Stimulated activated CD4-positive, alpha-beta T cell treated with anti-CD3 and anti-CD28 coated beads, Interleukin-2, amount 100 ng/mL, for 48 hours (primary cell): ENCODE data around the gene KLHL22.

Source experiments
- DNase-seq, 2 donors: peaks; one replicate each; pipeline ENCODE4 v3.0.0-alpha.2; 2020

KLHL22 gene

GRCh38 chr22:20442485-20443284 is 52.9 kb downstream of the KLHL22 start:
- no peak for DNase-seq

DNA sequence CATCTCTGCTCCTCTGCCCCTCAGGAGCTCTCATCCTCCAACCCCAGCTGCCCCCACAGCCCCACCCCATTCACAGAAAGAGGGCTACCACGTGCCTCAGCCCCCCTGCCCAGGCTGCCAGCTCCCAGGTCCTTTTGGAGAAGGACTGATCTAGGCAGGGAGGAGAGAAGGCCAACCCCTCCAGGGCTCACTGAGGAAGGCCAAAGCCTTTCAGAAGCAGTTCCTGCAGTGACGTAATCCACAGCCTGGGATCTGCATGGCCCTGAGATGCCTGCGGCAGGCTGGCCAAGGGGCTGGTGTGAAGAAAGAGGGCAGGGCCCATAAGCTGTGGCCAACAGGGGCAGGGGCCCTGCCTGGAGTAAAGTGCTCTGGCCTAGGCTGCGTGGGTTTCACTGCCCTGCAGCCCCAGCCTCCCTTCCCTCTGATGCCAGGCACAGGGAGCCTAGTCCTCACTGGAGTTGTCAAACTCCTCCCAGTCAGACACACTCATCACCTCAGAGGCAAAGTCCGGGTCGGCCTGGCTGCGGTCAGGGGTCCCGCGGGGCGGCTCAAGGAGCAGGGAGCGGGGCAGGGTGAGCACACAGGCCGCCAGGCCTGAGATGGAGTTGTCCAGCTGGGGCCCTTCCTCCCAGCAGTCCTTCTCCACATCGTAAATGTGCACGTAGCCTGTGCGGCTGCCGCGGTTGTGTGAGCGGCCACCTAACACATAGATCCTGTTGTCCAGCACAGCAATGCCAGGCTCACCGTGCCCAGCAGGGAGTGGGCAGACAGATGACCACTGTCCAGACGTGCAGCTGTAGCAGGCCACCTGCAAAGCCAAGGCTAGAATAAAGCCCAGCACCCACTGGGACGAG is 53.7 kb downstream of the KLHL22 start:
- DNase-seq, result no peak

- DNase-seq, result no peak
These were observed 54.7 kb downstream of the KLHL22 start for GRCh38 chr22:20440637-20441591.

GRCh38 chr22:20439928-20440575 is 55.5 kb downstream of the KLHL22 start:
- no peak for DNase-seq

DNA sequence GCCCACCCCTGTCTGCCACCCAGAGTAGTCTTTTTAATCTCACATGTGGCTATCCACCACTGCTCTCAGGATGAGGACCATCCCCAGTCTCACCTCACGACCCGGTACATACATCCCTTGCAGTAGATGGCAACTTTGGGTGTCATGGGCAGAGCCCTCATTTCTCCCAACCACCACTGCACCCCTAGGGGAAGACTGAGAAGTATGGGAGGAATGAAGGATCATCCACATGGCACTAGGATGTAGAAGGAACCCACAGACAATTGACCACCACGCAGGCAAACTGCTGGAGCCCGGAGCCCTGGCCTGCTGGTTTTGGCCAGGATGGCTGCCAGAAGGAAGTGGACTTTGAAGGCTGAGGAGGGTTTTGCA is 56.1 kb downstream of the KLHL22 start:
- DNase-seq, result no peak

DNA sequence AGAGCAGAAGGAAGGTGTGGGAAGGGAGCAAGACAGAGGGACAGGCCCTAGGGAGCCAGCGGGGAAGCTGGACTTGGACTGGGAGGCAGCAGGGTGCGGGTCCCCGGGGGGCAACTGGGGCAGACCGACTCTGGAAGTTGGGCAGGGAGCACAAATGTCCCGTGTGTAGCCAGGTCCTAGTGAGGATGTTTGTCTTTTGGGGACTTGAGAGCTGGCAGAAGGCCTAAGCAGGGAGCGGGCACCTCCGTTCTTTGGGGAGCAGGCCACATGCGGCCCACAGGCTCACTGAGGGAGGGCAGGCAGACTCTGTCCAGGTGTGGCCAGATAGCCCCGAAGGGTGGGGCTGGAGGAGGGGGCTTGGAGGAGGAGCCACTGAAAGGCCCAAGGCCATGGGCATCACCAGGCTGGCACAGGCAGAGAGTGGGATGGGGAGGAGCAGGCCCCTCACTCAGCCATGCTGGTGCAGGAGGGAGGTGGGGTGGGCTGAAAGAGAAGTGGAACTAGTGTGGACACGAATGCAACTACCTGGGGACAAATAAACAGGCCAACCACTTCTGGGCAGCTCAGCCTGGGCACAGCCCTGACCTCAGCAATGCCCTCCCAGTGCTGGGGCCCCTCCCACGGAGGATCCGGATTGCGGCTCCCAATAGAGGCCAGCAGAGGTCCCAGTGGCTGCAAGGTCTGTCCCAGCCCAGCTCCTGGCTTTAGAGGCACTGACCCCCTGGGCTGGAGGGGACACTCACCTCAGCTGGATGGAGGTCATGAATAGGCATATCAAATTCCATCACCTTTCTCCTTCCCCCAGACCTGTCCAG is 56.7 kb downstream of the KLHL22 start:
- no peak for DNase-seq

- DNase-seq, result no peak
These were observed 57.2 kb downstream of the KLHL22 start for GRCh38 chr22:20438427-20438677.

DNA sequence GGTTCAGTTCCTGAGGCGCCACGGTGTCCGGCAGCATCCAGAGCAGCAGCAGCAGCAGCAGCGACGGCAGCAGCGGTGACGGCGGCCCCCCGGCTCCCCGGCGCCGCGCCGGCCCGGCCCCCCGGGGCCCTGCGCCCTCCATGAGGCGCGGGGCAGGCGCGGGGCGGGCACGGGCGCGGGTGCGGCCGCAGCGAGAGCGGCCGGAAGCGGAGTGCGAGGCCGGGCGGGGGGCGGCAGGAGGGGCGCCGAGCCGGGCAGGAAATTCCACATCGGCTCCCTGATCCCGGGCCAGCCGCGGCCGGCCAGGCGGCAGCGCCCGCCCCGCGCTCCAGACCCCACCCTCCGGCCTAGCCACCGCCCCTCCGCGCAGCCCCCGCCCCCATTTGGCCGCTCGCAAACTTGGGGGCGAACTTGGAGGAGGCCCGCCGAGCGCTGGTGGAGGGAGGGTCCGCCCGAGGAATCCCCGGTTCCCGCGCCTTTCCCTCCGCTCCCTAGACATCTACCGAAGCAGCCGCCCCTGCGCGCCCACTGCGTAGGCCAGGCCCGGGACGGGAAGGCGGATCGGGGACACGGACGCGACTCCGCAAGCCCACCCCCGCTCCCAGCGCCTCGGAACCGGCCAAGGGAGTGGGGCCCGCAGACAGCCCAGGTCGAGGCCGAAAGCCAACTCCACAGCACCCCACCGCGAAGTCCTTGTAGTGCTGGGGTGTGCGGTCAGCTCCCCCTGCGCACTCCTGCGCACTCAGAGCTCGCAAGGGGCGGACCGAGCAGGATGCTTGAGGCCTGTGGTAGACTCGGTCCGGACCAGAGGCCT is 57.8 kb downstream of the KLHL22 start, which contains the start of gene SCARF2:
Gene SCARF2 (minus strand): TSS at position 213 of the 814 bp plus-strand sequence. CDS start 71 bp downstream, at position 142.
- DNase-seq, result no peak

GRCh38 chr22:20436768-20437612 is 58.6 kb downstream of the KLHL22 start:
- DNase-seq, result no peak

GRCh38 chr22:20436307-20436767 is 59.3 kb downstream of the KLHL22 start:
- DNase-seq, result no peak

DNA sequence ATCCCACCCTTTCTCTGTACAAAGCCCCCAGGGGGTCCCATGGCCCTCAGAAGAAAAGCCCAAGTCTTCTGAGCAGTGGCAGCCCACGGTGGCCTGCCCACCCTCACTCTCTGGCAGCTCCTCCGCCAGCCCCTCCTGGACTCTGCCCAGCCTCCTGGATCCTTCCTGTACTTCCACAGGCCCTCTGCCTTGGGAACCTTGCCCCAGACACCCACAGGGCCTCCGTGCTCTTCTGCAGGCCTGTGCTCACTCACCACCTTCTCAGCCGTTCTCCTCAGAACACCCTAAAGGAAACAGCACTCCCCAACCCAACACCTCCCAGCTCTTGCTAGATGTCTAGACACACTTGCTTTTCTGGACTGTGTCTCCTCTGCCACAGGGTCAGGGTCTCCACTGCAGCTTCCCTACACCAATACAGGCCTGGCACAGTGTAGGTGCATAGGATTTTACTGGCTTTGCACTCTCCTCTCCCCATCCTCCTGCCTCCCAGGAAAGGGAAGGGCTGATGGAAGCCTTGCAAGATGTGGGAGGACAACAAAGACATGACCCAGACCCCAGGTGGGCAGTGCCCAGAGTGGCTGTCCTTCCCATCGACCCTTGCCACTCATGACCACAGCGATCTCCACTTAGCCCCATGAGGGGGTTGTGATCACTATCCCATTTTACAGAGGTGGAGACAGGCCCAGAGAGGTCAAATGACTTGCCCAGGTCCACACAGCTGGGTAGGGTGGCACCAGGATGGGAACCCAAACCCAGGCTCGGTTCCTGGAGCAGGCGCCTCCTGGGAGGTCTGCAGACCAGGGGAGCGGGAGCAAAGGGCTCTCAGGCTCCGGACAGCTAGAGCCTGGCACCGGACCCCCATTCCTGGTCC is 59.9 kb downstream of the KLHL22 start:
- no peak for DNase-seq

DNA sequence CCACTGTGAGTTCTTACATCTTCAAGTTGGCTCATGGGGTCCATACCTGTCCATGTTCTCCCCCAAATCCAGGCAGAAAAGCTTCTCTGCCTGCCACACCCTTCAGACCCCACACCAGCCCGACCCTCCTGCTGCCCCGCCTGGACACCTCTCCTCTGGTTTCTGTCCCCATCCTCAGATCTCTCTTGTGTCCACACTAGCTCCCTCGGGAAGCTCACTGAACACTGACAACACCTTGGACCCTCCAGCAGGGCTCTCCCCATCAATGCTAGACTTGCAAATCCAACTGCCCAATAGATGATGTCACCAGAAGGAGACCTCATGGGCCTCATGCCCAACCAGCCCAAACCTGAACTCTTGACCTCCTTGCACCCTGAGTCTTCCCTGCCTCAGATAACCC is 60.8 kb downstream of the KLHL22 start:
- no peak for DNase-seq

DNA sequence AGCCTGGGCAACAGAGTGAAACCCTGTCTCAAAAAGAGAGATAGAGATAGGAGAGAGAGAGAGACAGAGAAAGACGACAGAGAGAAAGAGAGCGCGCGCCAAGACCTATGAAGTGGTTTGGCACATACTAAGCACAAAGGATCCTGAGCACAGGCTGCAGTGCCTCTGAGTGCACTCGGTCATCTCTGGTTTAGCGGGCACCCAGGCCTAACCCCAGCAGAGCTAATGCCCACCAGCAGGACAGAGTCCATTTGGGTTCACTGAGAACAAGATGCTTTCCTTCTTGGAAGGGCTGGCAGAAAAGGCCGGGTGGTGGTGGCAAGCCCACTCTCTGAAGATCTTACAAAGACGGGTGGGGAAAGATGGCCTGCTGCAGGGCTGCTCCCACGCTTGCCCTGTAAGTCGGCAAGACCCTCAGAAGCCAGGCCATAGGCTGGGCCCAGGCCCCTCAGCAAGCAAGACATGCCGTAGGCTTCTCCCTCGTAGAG is 61.3 kb downstream of the KLHL22 start:
- DNase-seq, result no peak

GRCh38 chr22:20433686-20434241 is 61.8 kb downstream of the KLHL22 start:
- no peak for DNase-seq

GRCh38 chr22:20433191-20433590 is 62.4 kb downstream of the KLHL22 start:
- DNase-seq, result no peak

DNA sequence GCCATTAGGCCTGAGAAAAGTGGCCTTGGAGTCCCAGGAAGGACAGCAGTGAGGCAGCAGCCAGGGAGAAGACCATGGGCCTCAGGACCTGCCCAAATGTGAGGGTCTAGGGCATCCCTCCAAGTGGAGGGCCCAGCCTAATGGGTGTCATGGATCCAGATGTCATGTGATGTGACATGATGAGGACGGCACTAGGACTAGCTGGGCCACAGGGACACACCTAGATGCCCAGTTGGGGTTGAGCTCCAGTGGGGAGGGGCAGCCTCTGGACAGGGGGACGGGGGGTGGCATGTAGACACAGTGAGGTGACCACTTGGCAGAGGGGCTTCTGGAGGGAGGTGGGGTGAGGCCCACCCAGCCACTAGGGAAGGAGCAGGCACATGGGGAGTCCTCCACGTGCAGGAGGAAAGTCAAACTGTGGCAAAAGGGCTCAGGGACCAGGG is 63.3 kb downstream of the KLHL22 start:
- DNase-seq, result no peak

DNA sequence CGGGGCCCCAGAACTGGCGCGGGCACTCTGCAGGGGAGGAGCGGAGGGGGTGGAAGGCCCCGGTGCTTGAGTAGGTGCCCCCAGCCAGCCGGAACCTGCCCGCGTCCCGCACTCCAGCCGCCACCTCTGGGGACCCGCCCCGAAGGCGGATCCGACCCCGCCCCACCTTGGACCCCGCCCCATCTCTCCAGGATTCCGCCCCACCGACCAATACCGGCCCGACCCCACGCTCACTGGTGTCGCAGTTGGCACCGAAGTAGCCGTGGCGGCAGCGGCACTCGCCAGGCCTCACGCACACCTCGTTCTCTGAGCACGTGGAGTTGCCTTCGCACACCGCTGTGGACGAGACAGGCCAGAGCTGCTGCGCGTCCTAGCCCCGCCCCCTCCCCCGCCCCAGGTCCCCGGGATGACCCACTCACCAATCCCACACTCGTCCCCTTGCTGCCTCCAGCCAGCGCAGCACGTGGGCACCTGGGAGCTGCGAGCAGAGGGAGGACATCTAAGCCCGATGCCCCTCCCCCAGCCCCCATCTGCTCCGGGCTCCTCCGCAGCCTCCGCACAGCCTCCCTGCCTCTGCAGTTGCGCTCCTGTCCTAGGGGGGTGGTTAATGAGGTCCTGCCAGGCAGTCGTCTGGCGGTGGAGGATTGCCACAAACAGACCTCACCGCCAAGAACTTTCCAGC is 63.9 kb downstream of the KLHL22 start:
- no peak for DNase-seq
